ENCODE results near the gene NMT2.

NMT2 gene

GRCh38 chr10:15137636-15138035, 30.9 kb downstream of the NMT2 start:
- no peak for DNase-seq

GRCh38 chr10:15137036-15137359, 31.5 kb downstream of the NMT2 start:
- no peak for DNase-seq

- no peak for DNase-seq
Measured at GRCh38 chr10:15136129-15137035, 32.1 kb downstream of the NMT2 start.

- no peak for DNase-seq
Measured at GRCh38 chr10:15131330-15131729, 37.2 kb downstream of the NMT2 start.

- DNase-seq = no peak
Measured at GRCh38 chr10:15124908-15125307, 43.6 kb downstream of the NMT2 start.

- no peak for DNase-seq
Measured at GRCh38 chr10:15124190-15124589, 44.3 kb downstream of the NMT2 start.

GRCh38 chr10:15123749-15124184, 44.7 kb downstream of the NMT2 start:
- DNase-seq = no peak

GRCh38 chr10:15122477-15123030, 45.9 kb downstream of the NMT2 start:
- DNase-seq = no peak

- DNase-seq = no peak
Measured at GRCh38 chr10:15121707-15122106, 46.8 kb downstream of the NMT2 start.

GRCh38 chr10:15120523-15120922, 48.0 kb downstream of the NMT2 start:
- no peak for DNase-seq

GRCh38 chr10:15118615-15119014, 49.9 kb downstream of the NMT2 start:
- no peak for DNase-seq

GRCh38 chr10:15116225-15116624, 52.3 kb downstream of the NMT2 start:
- no peak for DNase-seq

GRCh38 chr10:15113766-15114165, 54.7 kb downstream of the NMT2 start:
- no peak for DNase-seq

- DNase-seq = peak; percentile 16
Measured at GRCh38 chr10:15112657-15113056, 55.8 kb downstream of the NMT2 start.

GRCh38 chr10:15106352-15107013, 62.0 kb downstream of the NMT2 start:
- DNase-seq = peak; percentile 84

GRCh38 chr10:15103513-15103912, 65.0 kb downstream of the NMT2 start:
- DNase-seq = no peak

GRCh38 chr10:15099886-15100285, 68.6 kb downstream of the NMT2 start:
- no peak for DNase-seq

- DNase-seq = peak; percentile 99
Measured at GRCh38 chr10:15097011-15097812, 71.3 kb downstream of the NMT2 start, which contains the start of gene RPP38. TSS of gene RPP38 (plus strand) at chr10:15097355. CDS start at chr10:15103315, 5,960 bp downstream.

- DNase-seq = peak; percentile 67
Measured at GRCh38 chr10:15096661-15097010, 71.9 kb downstream of the NMT2 start.

GRCh38 chr10:15092855-15093408, 75.6 kb downstream of the NMT2 start:
- DNase-seq = no peak

- no peak for DNase-seq
Measured at GRCh38 chr10:15091418-15091817, 77.1 kb downstream of the NMT2 start.

GRCh38 chr10:15088428-15089261, 79.8 kb downstream of the NMT2 start, which contains the start of gene ACBD7:
TSS of gene ACBD7 (minus strand) at chr10:15088776. CDS start at chr10:15088728, 48 bp downstream.
- DNase-seq = peak; percentile 98

All from DMS53 (cell line).